Astrocyte of the cerebellum (primary cell): ENCODE data around the gene SLC19A1.

Experiments used
- DNase-seq: peaks from one replicate; pipeline ENCODE4 v3.0.0-alpha.2; 2011; ENCODE audit warnings: low read depth
- H3K4me3 ChIP-seq: 2 replicates; pipeline ENCODE4 v1.5.1; 2011; ENCODE audit warnings: mild to moderate bottlenecking, low read depth, low read length, moderate library complexity
- in situ Hi-C: cut with HindIII; loops from 2 replicates; pipeline ENCODE4 v1.10.0; 2017; ENCODE audit warnings: low sequenced_read_pairs
- TF ChIP-seq, protein P1 (sequence below): IDR thresholded peaks from 2 replicates; pipeline ENCODE4 v1.5.1; 2012; ENCODE audit warnings: low read length, low read depth, moderate library complexity, mild to moderate bottlenecking; ENCODE audit errors: missing control alignments

The SLC19A1 gene

DNA sequence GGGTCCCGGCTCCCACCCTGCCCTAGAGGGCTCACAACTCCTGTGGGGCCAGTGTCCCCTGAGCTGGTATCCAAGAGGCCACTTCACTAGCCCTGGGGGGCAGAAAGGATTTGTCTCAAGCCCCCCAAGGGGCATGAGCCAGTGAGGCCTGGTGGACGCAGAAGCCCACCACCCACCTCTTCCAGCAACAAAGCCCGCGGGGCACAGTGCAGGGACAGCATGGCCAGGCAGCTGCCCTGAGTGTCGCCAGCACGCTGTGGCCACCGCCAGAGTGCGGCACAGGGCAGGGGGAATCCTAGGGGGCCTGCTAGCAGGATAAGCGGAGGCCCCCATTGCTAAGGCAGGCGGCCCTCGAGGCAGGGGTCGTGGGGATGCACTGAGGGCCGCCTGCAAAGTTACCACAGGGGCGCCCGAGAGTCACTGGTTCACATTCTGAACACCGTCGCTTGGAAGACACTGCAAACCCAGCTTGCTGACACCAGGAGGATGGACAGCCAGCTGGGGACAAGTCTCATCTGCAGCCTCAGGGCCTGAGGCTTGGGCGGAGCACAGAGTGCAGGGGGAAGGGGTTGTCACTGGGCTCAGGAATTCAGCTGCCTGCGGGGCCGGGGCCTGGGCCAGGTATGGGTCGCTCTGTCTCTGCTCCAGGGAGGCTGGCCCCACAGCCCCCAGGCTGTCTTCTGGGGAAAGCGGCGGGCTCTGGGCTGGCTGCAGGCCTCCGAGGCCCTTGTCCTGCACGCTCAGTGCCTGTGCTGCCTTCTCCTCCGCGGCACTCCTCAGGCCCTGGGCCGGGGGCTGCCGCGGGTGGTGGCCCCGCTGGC lies 26.8 kb downstream of the SLC19A1 start:
- no peak overlapping the region for H3K4me3 ChIP-seq
- DNase-seq = no peak
- in situ Hi-C loops = no loop called here
- TF ChIP-seq, protein P1, sequence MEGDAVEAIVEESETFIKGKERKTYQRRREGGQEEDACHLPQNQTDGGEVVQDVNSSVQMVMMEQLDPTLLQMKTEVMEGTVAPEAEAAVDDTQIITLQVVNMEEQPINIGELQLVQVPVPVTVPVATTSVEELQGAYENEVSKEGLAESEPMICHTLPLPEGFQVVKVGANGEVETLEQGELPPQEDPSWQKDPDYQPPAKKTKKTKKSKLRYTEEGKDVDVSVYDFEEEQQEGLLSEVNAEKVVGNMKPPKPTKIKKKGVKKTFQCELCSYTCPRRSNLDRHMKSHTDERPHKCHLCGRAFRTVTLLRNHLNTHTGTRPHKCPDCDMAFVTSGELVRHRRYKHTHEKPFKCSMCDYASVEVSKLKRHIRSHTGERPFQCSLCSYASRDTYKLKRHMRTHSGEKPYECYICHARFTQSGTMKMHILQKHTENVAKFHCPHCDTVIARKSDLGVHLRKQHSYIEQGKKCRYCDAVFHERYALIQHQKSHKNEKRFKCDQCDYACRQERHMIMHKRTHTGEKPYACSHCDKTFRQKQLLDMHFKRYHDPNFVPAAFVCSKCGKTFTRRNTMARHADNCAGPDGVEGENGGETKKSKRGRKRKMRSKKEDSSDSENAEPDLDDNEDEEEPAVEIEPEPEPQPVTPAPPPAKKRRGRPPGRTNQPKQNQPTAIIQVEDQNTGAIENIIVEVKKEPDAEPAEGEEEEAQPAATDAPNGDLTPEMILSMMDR = no peak

- no peak for DNase-seq
- in situ Hi-C loops = no loop called here
- TF ChIP-seq, protein P1 = no peak
- H3K4me3 ChIP-seq = no peak overlapping the region
Observed at GRCh38 chr21:45514311-45515021, 27.8 kb downstream of the SLC19A1 start.

DNA sequence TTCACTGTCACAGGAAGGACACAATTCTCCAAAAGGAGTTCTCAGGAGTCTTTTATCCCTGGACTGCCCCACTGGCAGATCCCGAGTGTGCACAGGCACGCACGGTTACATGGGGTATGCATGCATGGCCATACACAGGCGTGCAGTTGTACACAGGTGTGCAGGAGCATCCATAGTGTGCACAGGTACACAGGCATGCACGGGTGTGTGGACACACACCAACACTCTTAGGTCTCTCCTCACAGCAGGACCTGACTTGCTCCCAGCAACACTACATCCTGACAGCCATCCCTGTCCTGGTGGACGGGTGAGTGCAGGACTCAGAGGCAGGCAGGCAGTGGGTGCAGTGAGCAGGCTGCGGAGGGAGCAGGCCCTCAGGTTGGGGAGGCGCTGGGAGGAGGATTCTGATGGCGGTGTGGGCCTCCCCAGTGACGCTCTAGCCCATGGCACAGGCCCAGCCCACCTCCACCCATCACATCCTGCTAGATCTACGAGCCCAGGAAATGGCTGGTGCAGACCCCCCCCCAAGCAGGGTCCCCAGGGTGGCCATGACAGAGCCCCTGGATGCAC lies 28.4 kb downstream of the SLC19A1 start:
- H3K4me3 ChIP-seq = no peak overlapping the region
- in situ Hi-C loops = no loop called here
- TF ChIP-seq, protein P1 = no peak
- DNase-seq = no peak

GRCh38 chr21:45513003-45513717 lies 29.1 kb downstream of the SLC19A1 start:
- no peak for DNase-seq
- in situ Hi-C loops = no loop called here
- no peak overlapping the region for H3K4me3 ChIP-seq
- TF ChIP-seq, protein P1 = no peak

DNA sequence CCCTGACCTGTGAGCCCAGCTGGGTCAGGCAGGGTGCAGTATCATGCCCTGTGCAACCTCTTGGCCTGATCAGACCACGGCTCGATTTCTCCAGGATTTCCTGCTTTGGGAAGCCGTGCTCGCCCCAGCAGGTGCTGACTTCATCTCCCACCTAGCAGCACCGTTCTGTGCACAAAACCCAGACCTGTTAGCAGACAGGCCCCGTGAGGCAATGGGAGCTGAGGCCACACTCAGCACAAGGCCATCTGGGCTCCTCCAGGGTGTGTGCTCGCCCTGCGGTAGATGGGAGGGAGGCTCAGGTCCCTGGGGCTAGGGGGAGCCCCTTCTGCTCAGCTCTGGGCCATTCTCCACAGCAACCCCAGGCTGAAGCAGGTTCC lies 29.6 kb downstream of the SLC19A1 start:
- H3K4me3 ChIP-seq = no peak overlapping the region
- no peak for DNase-seq
- TF ChIP-seq, protein P1 = no peak
- in situ Hi-C loops = no loop called here

- in situ Hi-C loops = no loop called here
- TF ChIP-seq, protein P1 = no peak
- DNase-seq = no peak
- no peak overlapping the region for H3K4me3 ChIP-seq
Observed at GRCh38 chr21:45511661-45512431, 30.4 kb downstream of the SLC19A1 start.
